ENCODE results near the gene CBARP. TPM values are rescaled to one million over a fixed set of nuclear protein-coding genes. Genes with fewer than 3 reads are reported as not detected.

Gene CBARP
- total and polyA plus RNA-seq, 2 of the 13 experiments (the other 11 are each of a cell fraction or from before 2014, with no cell fraction given), result 1.2 to 1.4 TPM

DNA sequence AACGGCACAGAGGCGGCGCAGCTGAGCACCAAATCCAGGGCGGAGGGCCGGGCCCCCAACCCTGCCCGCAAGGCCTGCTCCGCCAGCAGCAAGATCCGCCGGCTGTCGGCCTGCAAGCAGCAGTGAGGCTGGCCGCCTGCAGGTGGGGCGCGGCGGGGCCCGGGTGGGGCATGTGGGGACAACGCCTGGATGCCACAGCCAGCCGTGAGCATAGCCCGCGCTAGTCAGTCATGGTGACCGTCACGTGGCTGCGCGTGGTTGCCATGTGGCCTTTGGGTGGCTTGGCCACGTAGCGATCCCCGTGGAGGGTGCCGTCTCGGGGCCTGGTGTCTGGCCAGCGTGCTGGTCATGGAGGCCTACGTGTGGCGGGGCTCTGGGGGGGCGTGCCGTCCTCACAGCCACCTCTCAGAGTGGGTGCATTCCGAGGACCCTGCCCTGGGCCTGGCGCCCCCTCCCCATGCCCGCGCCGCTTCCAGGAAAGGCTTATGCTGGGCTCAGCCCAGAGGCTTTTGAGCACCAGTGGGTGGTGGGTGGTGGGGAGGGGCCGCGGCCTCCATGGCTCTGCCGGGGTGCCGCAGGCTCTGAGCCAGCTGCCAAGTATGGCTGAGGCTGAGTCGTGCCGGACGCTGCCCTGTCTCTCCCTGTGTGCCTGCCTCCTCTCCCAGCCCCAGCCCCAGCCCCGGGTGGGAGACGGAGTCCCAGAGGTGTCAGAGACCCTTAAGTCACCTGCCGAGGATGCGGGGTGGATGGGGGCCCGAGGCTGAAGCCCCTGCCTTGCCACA lies 11.1 kb downstream of the CBARP start (continued):
- TF ChIP-seq ZNF577 (CRISPR knock-in tag; IDR thresholded peaks at IDR 0.05; ENCODE audit: borderline replicate concordance, low read depth), result no peak
- no peak for TF ChIP-seq ZNF260 (CRISPR knock-in tag; IDR thresholded peaks at IDR 0.05; ENCODE audit: borderline replicate concordance, low read depth)
- TF ChIP-seq ZFP36L2 (CRISPR knock-in tag; IDR thresholded peaks at IDR 0.05), result no peak
- no peak for TF ChIP-seq FOXK2 (IDR thresholded peaks at IDR 0.05)
- TF ChIP-seq SNAI1 (CRISPR knock-in tag; IDR thresholded peaks at IDR 0.05; ENCODE audit: borderline replicate concordance), result no peak
- TF ChIP-seq HCFC1 (IDR thresholded peaks at IDR 0.05; ENCODE audit: low read depth, low read length), result no peak
- TF ChIP-seq MBD4 (IDR thresholded peaks at IDR 0.05; ENCODE audit: borderline replicate concordance, low read length), result no peak
- 0 out of 2 replicates have a peak, but pooled peaks have one; percentile 18 for TF ChIP-seq HNRNPL (IDR thresholded peaks at IDR 0.05; ENCODE audit: low read depth, low read length)

DNA sequence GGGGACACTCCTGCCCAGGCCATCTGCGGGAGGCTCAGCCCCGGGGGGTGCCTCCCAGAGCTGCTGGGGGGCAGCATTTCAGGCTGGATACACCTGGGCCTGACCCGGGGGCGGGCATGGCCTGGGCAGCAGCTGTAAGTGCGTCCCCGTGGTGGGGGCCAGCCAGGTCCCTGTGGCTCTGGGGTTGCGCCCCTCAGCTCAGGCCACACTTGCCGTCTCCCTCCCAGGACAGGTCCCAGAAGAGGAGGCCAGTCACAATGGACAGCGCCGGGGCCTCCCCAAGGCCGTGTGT lies 11.6 kb downstream of the CBARP start:
- BruUV-seq (replicated peaks), result no TSS peak
- WGBS (ENCODE audit: low lambda C conversion rate), result no CpG with 5 or more reads among the region's 11 CpGs
- Histone ChIP-seq H3K9me3 (ENCODE audit: low read length) (no peaks in the 10 kb centered on the region), H3K27me3 (ENCODE audit: control insufficient read depth in 1 of 2, insufficient read depth in 2 of 2, low read length in 2 of 2) (no peaks in the 10 kb centered on the region), H3K9ac (ENCODE audit: insufficient read depth, low read depth, low read length) (no peak overlapping the region), H3K4me1 (ENCODE audit: insufficient read depth, low read length) (peaks cover 12% of the 10 kb centered on the region; the same call in 1 of the 2 replicates), H3K79me2 (ENCODE audit: insufficient read depth, low read length) (no peaks in the 10 kb centered on the region), H3K27ac (ENCODE audit: extremely low read length, insufficient read depth, low read length) (no peak overlapping the region), H3K4me3 (replicated peaks in 1 of 3; ENCODE audit: insufficient read depth in 1 of 3, low read depth in 2 of 3, low read length in 3 of 3) (no peak overlapping the region), H2AFZ (ENCODE audit: low read length) (no peak overlapping the region), H4K20me1 (ENCODE audit: insufficient read depth, low read length) (no peaks in the 10 kb centered on the region), H3K4me2 (ENCODE audit: low read depth, low read length) (no peak overlapping the region), H3K36me3 (replicated peaks in 1 of 2; ENCODE audit: control insufficient read depth in 1 of 2, insufficient read depth in 2 of 2, low read length in 2 of 2) (peaks cover 13 to 17% of the 10 kb centered on the region in 2 experiments; a peak in 4 of 5 replicates)
- CTCF ChIA-PET (ENCODE audit: low intra/inter-chr PET ratio, low total read pairs), result no interaction called here
- FAIRE-seq, result no peak
- intact Hi-C loops (cut with micrococcal nuclease; ENCODE audit: unreplicated experiment) (no loop called here), in situ Hi-C loops (cut with HindIII; ENCODE audit: extremely low pct_ligation_motif_present, low pct_unique_long_range_greater_than_20kb) (no loop called here)
- POLR2A ChIA-PET, result no interaction called here
- no peak for DNase-seq (ENCODE audit: low spot score)
- ATAC-seq, result no peak; the same call in 2 of the 3 replicates
- no peak for TF ChIP-seq NR2F6 (IDR thresholded peaks at IDR 0.05)
- TF ChIP-seq NR2F6 (CRISPR knock-in tag; IDR thresholded peaks at IDR 0.05), result no peak
- TF ChIP-seq KLF9 (CRISPR knock-in tag; IDR thresholded peaks at IDR 0.05; ENCODE audit: low read depth), result no peak
- TF ChIP-seq IRX3 (CRISPR knock-in tag; IDR thresholded peaks at IDR 0.05; ENCODE audit: borderline replicate concordance, low read depth), result no peak
- TF ChIP-seq KMT2A (CRISPR knock-in tag; IDR thresholded peaks at IDR 0.05), result no peak
- no peak for TF ChIP-seq NCOR1 (IDR thresholded peaks at IDR 0.05; ENCODE audit: borderline replicate concordance, low read length)
- TF ChIP-seq ZNF556 (CRISPR knock-in tag; IDR thresholded peaks at IDR 0.05; ENCODE audit: borderline replicate concordance), result no peak
